Endodermal cell (in vitro differentiated cells): ENCODE data around the gene HHAT. TPM values are rescaled to one million over a fixed set of nuclear protein-coding genes. Genes with fewer than 3 reads are reported as not detected.

Experiments
- DNase-seq: peaks from one replicate; pipeline ENCODE4 v3.0.0-alpha.2; 2017
- H3K27ac ChIP-seq: 2 replicates; pipeline ENCODE4 v1.5.1; 2013; ENCODE audit warnings: mild to moderate bottlenecking, low read depth, low read length, moderate library complexity
- H3K27me3 ChIP-seq: 2 replicates; pipeline ENCODE4 v1.6.1; 2013; ENCODE audit warnings: mild to moderate bottlenecking, low read length, moderate library complexity; ENCODE audit not compliant: insufficient read depth, control insufficient read depth, poor library complexity, severe bottlenecking
- H3K36me3 ChIP-seq: 2 replicates; pipeline ENCODE4 v1.7.0; 2013; ENCODE audit warnings: mild to moderate bottlenecking, low read length, moderate library complexity; ENCODE audit not compliant: control insufficient read depth, insufficient read depth
- H3K4me1 ChIP-seq: one replicate; pipeline ENCODE4 v1.7.0; 2013; ENCODE audit warnings: low read length; ENCODE audit not compliant: control insufficient read depth, insufficient read depth
- H3K4me3 ChIP-seq: 2 replicates; pipeline ENCODE4 v1.5.1; 2013; ENCODE audit warnings: mild to moderate bottlenecking, low read length, moderate library complexity
- H3K9ac ChIP-seq: 2 replicates; pipeline ENCODE4 v1.6.1; 2013; ENCODE audit warnings: mild to moderate bottlenecking, low read length, moderate library complexity; ENCODE audit not compliant: poor library complexity, severe bottlenecking; ENCODE audit errors: extremely low read depth
- H3K9me3 ChIP-seq: 2 replicates; pipeline ENCODE4 v1.6.1; 2013; ENCODE audit warnings: mild to moderate bottlenecking, low read length, moderate library complexity; ENCODE audit not compliant: control insufficient read depth
- H3K27ac Mint-ChIP-seq: 2 replicates; pipeline ENCODE4 v1.8.0; 2020; ENCODE audit warnings: mixed read lengths
- H3K27me3 Mint-ChIP-seq: 2 replicates; pipeline ENCODE4 v1.8.0; 2021; ENCODE audit warnings: mild to moderate bottlenecking, mixed read lengths; ENCODE audit not compliant: insufficient read depth
- H3K36me3 Mint-ChIP-seq: 2 replicates; pipeline ENCODE4 v1.8.0; 2020; ENCODE audit warnings: low read depth, mixed read lengths
- H3K4me1 Mint-ChIP-seq: 2 replicates; pipeline ENCODE4 v1.8.0; 2020; ENCODE audit warnings: mixed read lengths
- H3K4me3 Mint-ChIP-seq: 2 replicates; pipeline ENCODE4 v1.8.0; 2020; ENCODE audit warnings: mild to moderate bottlenecking, moderate library complexity, mixed read lengths
- H3K9me3 Mint-ChIP-seq: 2 replicates; pipeline ENCODE4 v1.8.0; 2020; ENCODE audit warnings: mild to moderate bottlenecking, mixed read lengths
- CTCF ChIP-seq: fragments of 200-600 bp; sonication (generic); conservative IDR thresholded peaks from 2 replicates; pipeline ENCODE4 v1.5.0; 2021; ENCODE audit warnings: antibody characterized with exemption, mild to moderate bottlenecking
- WGBS, 2 experiments: methylation state at CpG; one replicate each; pipeline versions ENCODE4 v1.1.5 to v1.1.7; 2013; ENCODE audit warnings: missing lambda C conversion rate in 2 of 2, mixed read lengths in 1 of 2; ENCODE audit not compliant: insufficient coverage in 1 of 2, insufficient read length in 1 of 2; 5-methylcytosine and 5-hydroxymethylcytosine counted together
- total RNA-seq, 2 donors: library from RNA; stranded (reverse); fragmentation: NEBNext Ultra II Directional in 1 of 2; extraction: Animal tissue kit (Norgen Biotek cat#: 25700) in 1 of 2; gene quantifications; 2 replicates in 1 of 2; 3 replicates in 1 of 2; pipeline ENCODE4 v1.2.1, GENCODE V29; 2021

HHAT gene
- total RNA-seq, 2 donors from 2014 or later = 6.9 to 9.8 TPM

GRCh38 chr1:210289248-210289647 is 39.5 kb upstream of the HHAT start:
- H3K9ac ChIP-seq = no peak overlapping the region
- WGBS, 2 experiments = 89 to 90% methylated on average over 2 to 4 of the region's 4 CpGs
- H3K9me3 Mint-ChIP-seq = no peaks in the 10 kb centered on the region
- no peak overlapping the region for H3K27ac ChIP-seq
- H3K27ac Mint-ChIP-seq = no peak overlapping the region
- DNase-seq = no peak
- H3K4me1 Mint-ChIP-seq = peaks cover 17% of the 10 kb centered on the region
- H3K4me1 ChIP-seq = peaks cover 4% of the 10 kb centered on the region
- no peaks in the 10 kb centered on the region for H3K9me3 ChIP-seq
- H3K36me3 Mint-ChIP-seq = no peaks in the 10 kb centered on the region
- no peaks in the 10 kb centered on the region for H3K36me3 ChIP-seq
- no peak overlapping the region for H3K4me3 Mint-ChIP-seq
- H3K27me3 Mint-ChIP-seq = peaks cover 16% of the 10 kb centered on the region
- peaks cover 9% of the 10 kb centered on the region for H3K27me3 ChIP-seq
- no peak for TF ChIP-seq CTCF
- H3K4me3 ChIP-seq = no peak overlapping the region

- no peaks in the 10 kb centered on the region for H3K9me3 ChIP-seq
- no peaks in the 10 kb centered on the region for H3K36me3 Mint-ChIP-seq
- H3K27ac Mint-ChIP-seq = no peak overlapping the region
- no peaks in the 10 kb centered on the region for H3K36me3 ChIP-seq
- TF ChIP-seq CTCF = no peak
- H3K27ac ChIP-seq = no peak overlapping the region
- DNase-seq = no peak
- WGBS, 2 experiments = 70 to 83% methylated on average over 6 to 8 of the region's 8 CpGs
- peaks cover 33% of the 10 kb centered on the region for H3K4me1 Mint-ChIP-seq
- H3K9me3 Mint-ChIP-seq = no peaks in the 10 kb centered on the region
- no peak overlapping the region for H3K9ac ChIP-seq
- peak overlapping the region; percentile 69 for H3K4me3 ChIP-seq
- peaks cover 9% of the 10 kb centered on the region for H3K27me3 ChIP-seq
- peak overlapping the region; percentile 59 for H3K4me3 Mint-ChIP-seq
- peaks cover 18% of the 10 kb centered on the region for H3K27me3 Mint-ChIP-seq
- peaks cover 15% of the 10 kb centered on the region for H3K4me1 ChIP-seq
These were observed 37.5 kb upstream of the HHAT start for GRCh38 chr1:210291081-210291764.

- DNase-seq = no peak
- H3K4me1 ChIP-seq = peaks cover 15% of the 10 kb centered on the region
- H3K27ac ChIP-seq = peak overlapping the region; percentile 70
- Mint-ChIP-seq H3K36me3 (no peaks in the 10 kb centered on the region), H3K4me3 (peak overlapping the region; percentile 59), H3K4me1 (peaks cover 33% of the 10 kb centered on the region), H3K9me3 (no peaks in the 10 kb centered on the region), H3K27me3 (peaks cover 18% of the 10 kb centered on the region), H3K27ac (no peak overlapping the region)
- no peaks in the 10 kb centered on the region for H3K9me3 ChIP-seq
- TF ChIP-seq CTCF = no peak
- 29 to 31% methylated on average over 5 to 9 of the region's 9 CpGs for WGBS, 2 experiments
- H3K4me3 ChIP-seq = peak overlapping the region; percentile 69
- no peaks in the 10 kb centered on the region for H3K36me3 ChIP-seq
- H3K27me3 ChIP-seq = peaks cover 9% of the 10 kb centered on the region
- peak overlapping the region; percentile 53 for H3K9ac ChIP-seq
These were observed 36.9 kb upstream of the HHAT start for GRCh38 chr1:210291786-210292230.
